GM18508 (cell line): ENCODE results near the gene MAGEA2B.
"Not testable (repeated sequence)": the region's sequence is repeated elsewhere in the genome, so short reads cannot be mapped to it uniquely, and the experiment has no call there.

ENCODE experiments used
- ATAC-seq: cut with Tn5 transposase; IDR thresholded peaks from one replicate; pipeline ENCODE4 v1.9.1; 2021; ENCODE audit warnings: moderate number of reproducible peaks; ENCODE audit not compliant: insufficient read depth, unreplicated experiment

MAGEA2B gene

GRCh38 chrX:152713815-152714787 is at the start of gene MAGEA2B:
TSS of gene MAGEA2B (plus strand) at chrX:152714628. CDS start at chrX:152717107, 2,479 bp downstream.
- ATAC-seq, result not testable (repeated sequence)

- no peak for ATAC-seq
Observed at GRCh38 chrX:152674135-152674534, 40.3 kb upstream of the MAGEA2B start.

GRCh38 chrX:152674652-152675051 is 39.8 kb upstream of the MAGEA2B start:
- ATAC-seq, result not testable (repeated sequence)

GRCh38 chrX:152681012-152681411 is 33.4 kb upstream of the MAGEA2B start:
- peak; percentile 88 for ATAC-seq

- ATAC-seq, result not testable (repeated sequence)
Observed at GRCh38 chrX:152697952-152698931, 16.2 kb upstream of the MAGEA2B start, which contains the start of gene MAGEA3. TSS of gene MAGEA3 (plus strand) at chrX:152698794. CDS start at chrX:152700833, 2,039 bp downstream.

GRCh38 chrX:152700390-152700789 is 14.0 kb upstream of the MAGEA2B start:
- not testable (repeated sequence) for ATAC-seq

GRCh38 chrX:152706500-152706899 is 7.9 kb upstream of the MAGEA2B start:
- ATAC-seq, result not testable (repeated sequence)

GRCh38 chrX:152709173-152709572 is 5.3 kb upstream of the MAGEA2B start, which contains the start of gene CSAG2:
TSS of gene CSAG2 (minus strand) at chrX:152709273. CDS start at chrX:152709112, 161 bp downstream.
- not testable (repeated sequence) for ATAC-seq

GRCh38 chrX:152713195-152713594 is 1.2 kb upstream of the MAGEA2B start:
- ATAC-seq, result not testable (repeated sequence)

- no peak for ATAC-seq
Observed at GRCh38 chrX:152725409-152725808, 11.0 kb downstream of the MAGEA2B start.

- ATAC-seq, result no peak
Observed at GRCh38 chrX:152733261-152733975, 19.0 kb downstream of the MAGEA2B start, which contains the start of the genes CSAG1 and MAGEA12. TSS of gene CSAG1 (minus strand) at chrX:152733721. CDS start at chrX:152732460, 1,261 bp downstream. TSS of gene MAGEA12 (plus strand) at chrX:152733757. CDS start at chrX:152736162, 2,405 bp downstream.

GRCh38 chrX:152734143-152734858 is 19.9 kb downstream of the MAGEA2B start:
- not testable (repeated sequence) for ATAC-seq

GRCh38 chrX:152735101-152735500 is 20.7 kb downstream of the MAGEA2B start:
- ATAC-seq, result no peak

- ATAC-seq, result no peak
Observed at GRCh38 chrX:152735860-152736511, 21.6 kb downstream of the MAGEA2B start.

- not testable (repeated sequence) for ATAC-seq
Observed at GRCh38 chrX:152736528-152736927, 22.1 kb downstream of the MAGEA2B start.

GRCh38 chrX:152738560-152738959 is 24.1 kb downstream of the MAGEA2B start:
- ATAC-seq, result no peak

GRCh38 chrX:152753686-152754650 is 39.5 kb downstream of the MAGEA2B start, which contains the start of gene MAGEA2:
TSS of gene MAGEA2 (minus strand) at chrX:152753842. CDS start at chrX:152751363, 2,479 bp downstream.
- ATAC-seq, result not testable (repeated sequence)
